Islet of Langerhans (tissue), 1 donor: ENCODE results near the gene RNF224.

Experiments
- FAIRE-seq: peaks from one replicate; lab custom pipeline; 2011; peaks lifted over from hg19 to GRCh38; lab: Jason Lieb, UNC

RNF224 gene

DNA sequence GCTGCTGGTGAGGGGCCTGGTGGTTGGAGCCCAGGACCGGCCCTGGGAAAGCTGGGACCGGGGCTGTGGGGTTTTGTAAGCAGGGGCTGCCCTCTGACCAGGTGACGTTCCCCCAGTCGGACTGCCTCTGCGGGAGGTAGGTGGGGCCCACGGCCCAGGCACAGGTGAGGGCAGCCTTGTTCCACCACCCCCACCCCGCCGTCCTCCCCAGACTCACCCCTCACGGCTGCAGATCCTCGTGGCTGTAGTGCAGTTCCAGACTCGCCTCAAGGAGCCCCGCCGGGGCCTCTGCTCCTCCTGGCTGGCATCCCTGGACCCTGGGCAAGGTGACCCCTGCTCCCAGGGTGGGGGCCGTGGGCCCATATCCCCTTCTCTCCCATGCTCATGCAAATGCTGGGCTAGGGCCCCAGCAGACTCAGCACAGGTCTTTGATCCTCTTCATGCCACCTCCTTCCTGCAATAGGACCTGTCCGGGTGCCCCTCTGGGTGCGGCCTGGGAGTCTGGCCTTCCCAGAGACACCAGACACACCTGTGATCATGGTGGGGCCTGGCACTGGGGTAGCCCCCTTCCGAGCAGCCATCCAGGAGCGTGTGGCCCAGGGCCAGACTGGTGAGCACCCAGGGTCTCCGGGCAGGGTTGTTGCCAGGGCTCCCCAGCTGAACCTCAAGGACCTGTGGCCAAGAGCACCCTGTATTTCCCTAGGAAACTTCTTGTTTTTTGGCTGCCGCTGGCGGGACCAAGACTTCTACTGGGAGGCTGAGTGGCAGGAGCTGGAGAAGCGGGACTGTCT is 11.9 kb upstream of the RNF224 start:
- FAIRE-seq: no peak

GRCh38 chr9:137216188-137216965 is 10.9 kb upstream of the RNF224 start:
- no peak for FAIRE-seq

- FAIRE-seq: no peak
These were observed 9.8 kb upstream of the RNF224 start for GRCh38 chr9:137217276-137218211.

GRCh38 chr9:137218212-137218753 is 9.0 kb upstream of the RNF224 start:
- no peak for FAIRE-seq

- no peak for FAIRE-seq
These were observed 8.5 kb upstream of the RNF224 start for GRCh38 chr9:137218754-137219271.

DNA sequence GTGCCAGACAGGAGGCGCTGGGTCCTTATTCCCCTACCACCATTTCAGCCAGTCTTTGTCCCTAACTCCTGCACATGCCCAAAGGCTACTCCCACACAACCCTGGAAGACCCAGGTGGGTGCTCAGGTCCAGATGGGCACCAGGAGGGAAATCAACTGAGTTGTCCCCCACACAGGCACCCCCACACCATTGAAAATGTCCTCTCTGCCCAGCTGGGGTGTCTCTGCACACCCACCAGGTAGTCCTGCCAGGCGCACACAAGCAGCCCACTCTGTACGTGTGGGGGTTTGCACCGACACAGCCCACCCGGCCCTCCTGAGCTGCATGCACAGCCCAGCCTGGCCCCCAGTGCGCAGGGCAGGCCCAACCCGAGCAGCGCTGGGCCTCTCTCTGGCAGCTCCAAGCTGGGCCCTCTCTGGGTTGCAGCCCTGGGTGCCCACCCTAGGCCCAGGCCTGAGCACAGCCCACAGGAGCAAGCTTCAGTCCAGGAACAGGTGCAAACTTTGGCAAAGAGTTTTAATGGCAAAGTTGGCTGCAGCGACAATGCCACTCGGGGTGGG is 7.5 kb upstream of the RNF224 start:
- no peak for FAIRE-seq

- FAIRE-seq: no peak
These were observed 6.8 kb upstream of the RNF224 start for GRCh38 chr9:137220317-137221094.

- no peak for FAIRE-seq
These were observed 6.2 kb upstream of the RNF224 start for GRCh38 chr9:137221095-137221505.

GRCh38 chr9:137221506-137222111 is 5.7 kb upstream of the RNF224 start:
- no peak for FAIRE-seq

- no peak for FAIRE-seq
These were observed 4.9 kb upstream of the RNF224 start, which contains the start of gene RNF208 for GRCh38 chr9:137222190-137223077. Gene RNF208, minus strand, starts transcription at chr9:137222240. Its CDS starts 1,028 bp downstream, at chr9:137221212.

DNA sequence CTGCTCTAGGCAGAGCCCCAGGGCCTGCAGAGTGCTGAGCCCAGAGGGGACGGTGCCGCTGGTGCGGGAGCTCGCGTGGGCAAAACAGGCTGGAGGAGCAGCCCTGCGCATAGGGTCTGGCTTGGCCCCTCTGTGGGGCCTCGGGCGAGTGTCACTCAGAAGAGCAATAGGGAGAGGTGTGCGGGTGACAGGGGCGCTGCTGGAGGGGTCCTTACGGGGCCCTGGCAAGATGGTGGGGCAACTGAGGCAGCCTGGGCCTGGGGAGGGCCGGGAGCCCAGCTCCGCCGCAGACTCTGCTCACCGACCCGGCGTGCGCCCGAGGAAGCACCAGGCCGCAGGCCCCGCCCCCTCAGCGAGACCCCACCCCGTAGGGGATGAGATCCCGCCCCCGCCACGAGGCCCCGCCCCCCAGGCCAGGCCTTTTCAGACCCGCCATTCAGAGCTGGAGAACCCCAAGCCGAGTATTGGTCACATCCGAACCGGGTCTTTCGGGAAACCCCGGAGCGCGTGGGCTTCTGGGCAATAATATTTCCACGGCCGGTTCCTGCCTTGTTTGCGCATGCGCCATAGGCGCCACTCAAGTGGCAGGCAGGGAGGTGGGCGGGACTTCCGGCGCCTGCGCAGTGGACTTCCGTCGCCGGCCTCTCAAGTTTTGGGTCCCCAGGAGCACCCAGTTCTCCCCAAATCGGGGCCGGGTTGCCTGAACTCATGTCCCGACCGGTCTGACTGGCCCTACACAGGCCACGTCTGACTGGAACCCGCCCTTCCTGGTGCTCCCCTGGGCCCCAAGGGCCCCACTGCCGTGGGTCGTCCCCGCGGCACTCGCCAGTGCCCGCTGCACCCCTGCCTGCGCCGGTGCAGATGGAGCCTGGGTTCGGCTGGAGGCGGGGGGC is 4.0 kb upstream of the RNF224 start:
- peak; percentile 27 for FAIRE-seq

GRCh38 chr9:137224830-137225694 is 2.2 kb upstream of the RNF224 start, which contains the start of gene CYSRT1:
Gene CYSRT1, plus strand, starts transcription at chr9:137225174. Its CDS starts 448 bp downstream, at chr9:137225622.
- no peak for FAIRE-seq

GRCh38 chr9:137225699-137226331 is 1.5 kb upstream of the RNF224 start:
- FAIRE-seq: no peak

- FAIRE-seq: no peak
These were observed 806 bp upstream of the RNF224 start for GRCh38 chr9:137226338-137227053.

DNA sequence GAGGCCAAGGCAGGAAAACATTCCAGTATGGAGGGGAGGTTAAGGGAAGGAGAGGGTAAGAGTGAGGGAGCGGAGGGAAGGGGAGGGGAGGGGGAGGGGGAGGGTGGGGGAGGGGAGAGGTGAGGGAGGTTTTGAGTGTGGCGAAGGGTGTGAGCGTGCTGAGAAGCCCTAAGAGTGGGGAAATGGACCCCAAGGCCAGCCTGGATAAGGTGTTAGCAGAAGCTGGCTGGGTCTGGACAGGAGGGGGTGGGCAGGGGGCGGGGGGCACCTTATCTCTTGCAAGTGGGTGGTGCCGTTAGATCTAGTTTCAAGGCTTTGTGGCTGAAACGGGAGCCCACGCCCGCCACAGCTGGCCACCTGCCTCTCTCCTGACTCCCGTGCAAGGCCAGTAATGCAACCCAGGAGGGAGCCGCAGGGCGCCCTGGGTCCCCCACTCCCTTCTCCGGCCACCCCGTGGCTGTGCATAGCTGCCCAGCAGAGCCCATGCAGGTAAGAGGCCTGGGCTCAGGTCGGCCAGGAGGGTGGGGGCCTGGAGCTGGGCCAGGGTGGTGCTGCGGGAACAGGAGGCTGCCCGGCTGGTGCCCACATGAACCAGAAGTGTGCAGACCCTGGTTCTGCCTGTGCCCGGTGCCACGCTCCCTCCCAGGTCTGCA is 677 bp downstream of the RNF224 start:
- no peak for FAIRE-seq
